Measurements from ENCODE around the gene CACNA1C.

- no peak for TF ChIP-seq CTCF (IDR thresholded peaks at IDR 0.05)
- TF ChIP-seq POLR2AphosphoS5 (IDR thresholded peaks at IDR 0.05), result no peak
- TF ChIP-seq POLR2A (IDR thresholded peaks at IDR 0.05; ENCODE audit: low read depth), result no peak
These were observed 357.0 kb downstream of the CACNA1C start for GRCh38 chr12:2409656-2410265.
